HCEC 1CT (cell line): ENCODE results near the gene GPR137B.
A peak's percentile ranks its signal among the peaks of the same experiment; 100 is the strongest.

ENCODE experiments used
- DNase-seq: peaks from one replicate; pipeline ENCODE4 v3.0.0-alpha.2; 2017

Gene GPR137B, protein sequence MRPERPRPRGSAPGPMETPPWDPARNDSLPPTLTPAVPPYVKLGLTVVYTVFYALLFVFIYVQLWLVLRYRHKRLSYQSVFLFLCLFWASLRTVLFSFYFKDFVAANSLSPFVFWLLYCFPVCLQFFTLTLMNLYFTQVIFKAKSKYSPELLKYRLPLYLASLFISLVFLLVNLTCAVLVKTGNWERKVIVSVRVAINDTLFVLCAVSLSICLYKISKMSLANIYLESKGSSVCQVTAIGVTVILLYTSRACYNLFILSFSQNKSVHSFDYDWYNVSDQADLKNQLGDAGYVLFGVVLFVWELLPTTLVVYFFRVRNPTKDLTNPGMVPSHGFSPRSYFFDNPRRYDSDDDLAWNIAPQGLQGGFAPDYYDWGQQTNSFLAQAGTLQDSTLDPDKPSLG

DNA sequence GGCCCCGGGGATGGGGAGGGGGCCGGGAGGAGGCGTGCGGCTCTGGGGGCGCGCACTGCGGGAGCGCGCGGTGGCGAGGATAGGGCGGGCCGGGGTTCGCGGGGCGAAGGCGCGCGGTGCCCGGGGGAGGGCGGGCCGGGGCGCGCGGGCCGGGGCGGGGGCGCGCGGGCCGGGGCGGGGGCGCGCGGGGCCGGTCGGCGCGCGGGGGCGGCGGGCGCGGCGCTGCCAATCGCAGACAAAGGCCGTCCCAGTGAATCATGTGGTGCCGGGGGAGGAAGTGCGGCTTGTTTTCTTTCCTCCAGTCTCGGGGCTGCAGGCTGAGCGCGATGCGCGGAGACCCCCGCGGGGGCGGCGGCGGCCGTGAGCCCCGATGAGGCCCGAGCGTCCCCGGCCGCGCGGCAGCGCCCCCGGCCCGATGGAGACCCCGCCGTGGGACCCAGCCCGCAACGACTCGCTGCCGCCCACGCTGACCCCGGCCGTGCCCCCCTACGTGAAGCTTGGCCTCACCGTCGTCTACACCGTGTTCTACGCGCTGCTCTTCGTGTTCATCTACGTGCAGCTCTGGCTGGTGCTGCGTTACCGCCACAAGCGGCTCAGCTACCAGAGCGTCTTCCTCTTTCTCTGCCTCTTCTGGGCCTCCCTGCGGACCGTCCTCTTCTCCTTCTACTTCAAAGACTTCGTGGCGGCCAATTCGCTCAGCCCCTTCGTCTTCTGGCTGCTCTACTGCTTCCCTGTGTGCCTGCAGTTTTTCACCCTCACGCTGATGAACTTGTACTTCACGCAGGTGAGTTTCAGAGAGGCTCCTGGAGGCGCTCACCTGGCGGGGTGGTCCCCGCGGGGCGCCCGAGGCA, at the start of gene GPR137B:
TSS of gene GPR137B (plus strand) at position 287 of the 851 bp plus-strand sequence. CDS start at position 371, 84 bp downstream.
- peak; percentile 65 for DNase-seq

DNA sequence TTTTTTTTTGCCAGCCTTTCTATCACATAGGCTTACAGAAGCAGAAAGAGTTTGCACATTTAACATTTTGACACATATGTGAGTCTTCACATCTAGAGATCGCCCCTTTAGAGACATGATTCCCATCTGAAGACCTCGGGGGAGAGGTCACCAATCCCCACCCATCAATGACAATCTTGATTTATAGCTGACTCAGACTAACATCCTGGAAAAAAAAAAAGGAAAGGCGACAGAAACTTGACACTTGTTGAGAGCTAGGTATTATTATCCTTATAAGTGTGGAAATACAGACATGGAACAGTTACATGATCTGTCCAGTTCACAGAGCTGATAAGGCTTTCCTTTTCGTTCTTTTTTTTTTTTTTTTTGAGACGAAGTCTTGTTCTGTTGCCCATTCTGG, 49.4 kb upstream of the GPR137B start:
- no peak for DNase-seq

DNA sequence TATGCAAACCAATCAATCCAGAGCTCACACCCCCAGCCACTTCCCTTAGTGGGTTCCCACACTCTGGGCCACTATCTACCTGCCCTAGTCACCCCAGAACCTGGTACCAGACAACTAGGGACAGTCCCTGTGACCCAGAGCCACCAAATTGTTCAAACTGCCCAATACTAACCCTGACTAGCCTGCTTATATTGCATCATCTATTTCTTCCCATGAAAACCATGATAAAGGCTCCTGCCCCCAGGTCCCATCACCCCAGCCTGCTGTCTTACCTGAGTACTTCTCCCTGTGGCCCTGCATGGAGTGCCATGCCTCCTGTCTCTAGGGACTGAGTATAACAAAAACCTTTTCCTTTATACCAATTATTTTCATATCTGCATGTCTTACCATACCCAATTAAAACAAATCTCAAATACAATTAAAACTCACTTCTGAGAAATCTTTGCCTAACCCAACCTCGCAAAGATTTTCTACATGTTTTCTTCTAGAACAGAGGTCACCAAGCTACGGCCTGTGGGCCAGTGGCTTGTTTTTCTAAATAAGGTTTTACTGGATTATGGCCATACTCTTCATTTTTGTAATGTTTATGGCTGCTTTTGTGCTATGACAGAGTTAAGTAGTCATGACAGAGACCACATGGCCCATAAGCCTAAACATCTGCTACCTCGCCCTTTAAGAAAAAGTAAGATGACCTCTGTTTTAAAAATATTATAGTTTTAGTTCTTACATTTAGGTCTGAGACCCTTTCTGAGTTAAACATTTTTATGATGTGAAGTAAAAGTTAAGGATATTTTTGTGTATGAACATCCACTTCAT, 46.4 kb upstream of the GPR137B start:
- DNase-seq: no peak

DNA sequence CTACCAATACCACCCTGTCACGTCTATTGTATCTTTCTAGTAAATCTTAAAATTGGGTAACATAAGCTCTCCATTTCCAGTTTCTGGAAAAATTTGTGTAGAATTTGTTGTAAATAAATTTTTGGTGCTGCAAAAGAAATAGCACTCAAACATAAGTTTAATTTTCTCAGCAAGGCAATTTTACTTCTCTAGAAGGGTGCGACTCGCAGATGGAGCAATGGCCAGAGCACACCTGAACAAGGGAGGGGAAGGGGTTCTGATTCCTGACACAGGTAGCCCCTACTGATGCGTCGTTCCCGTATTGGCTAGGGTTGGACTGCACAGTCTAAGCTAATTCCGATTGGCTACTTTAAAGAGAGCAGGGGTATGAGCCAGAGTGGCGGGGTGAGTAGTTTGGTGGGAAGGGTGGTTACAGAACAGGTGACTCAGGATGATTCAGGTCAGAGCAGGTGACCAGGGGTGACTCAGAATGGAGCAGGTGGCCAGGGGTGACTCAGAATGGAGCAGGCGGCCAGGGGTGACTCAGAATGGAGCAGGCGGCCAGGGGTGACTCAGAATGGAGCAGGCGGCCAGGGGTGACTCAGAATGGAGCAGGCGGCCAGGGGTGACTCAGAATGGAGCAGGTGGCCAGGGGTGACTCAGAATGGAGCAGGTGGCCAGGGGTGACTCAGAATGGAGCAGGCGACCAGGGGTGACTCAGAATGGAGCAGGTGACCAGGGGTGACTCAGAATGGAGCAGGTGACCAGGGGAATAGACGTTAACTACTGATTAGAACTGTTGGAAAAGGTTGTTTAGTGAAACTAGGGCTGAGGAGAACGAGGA, 45.5 kb upstream of the GPR137B start:
- DNase-seq: peak; percentile 7

DNA sequence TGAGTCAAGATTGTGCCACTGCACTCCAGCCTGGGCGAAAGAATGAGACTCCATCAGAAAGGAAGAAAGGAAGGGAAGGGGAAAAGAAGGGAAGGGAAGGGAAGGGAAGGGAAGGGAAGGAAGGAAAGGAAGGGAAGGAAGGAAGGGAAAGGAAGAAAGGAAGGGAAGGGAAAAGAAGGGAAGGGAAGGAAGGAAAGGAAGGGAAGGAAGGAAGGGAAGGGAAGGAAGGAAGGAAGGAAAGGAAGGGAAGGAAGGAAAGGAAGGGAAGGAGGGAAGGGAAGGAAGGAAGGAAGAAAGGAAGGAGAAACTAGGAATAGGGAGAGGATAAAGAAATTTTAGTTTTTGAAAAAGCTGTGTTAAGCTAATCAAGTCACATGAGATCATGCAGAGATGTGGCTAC, 44.1 kb upstream of the GPR137B start:
- DNase-seq: no peak

- no peak for DNase-seq
These were observed 42.9 kb upstream of the GPR137B start for GRCh38 chr1:236099355-236099974.

GRCh38 chr1:236100799-236101198, 41.5 kb upstream of the GPR137B start:
- no peak for DNase-seq

- DNase-seq: no peak
These were observed 40.8 kb upstream of the GPR137B start for GRCh38 chr1:236101233-236102200.

GRCh38 chr1:236102611-236103010, 39.7 kb upstream of the GPR137B start:
- no peak for DNase-seq

- no peak for DNase-seq
These were observed 39.3 kb upstream of the GPR137B start for GRCh38 chr1:236103059-236103458.

GRCh38 chr1:236103646-236104218, 38.6 kb upstream of the GPR137B start:
- DNase-seq: peak; percentile 23

DNA sequence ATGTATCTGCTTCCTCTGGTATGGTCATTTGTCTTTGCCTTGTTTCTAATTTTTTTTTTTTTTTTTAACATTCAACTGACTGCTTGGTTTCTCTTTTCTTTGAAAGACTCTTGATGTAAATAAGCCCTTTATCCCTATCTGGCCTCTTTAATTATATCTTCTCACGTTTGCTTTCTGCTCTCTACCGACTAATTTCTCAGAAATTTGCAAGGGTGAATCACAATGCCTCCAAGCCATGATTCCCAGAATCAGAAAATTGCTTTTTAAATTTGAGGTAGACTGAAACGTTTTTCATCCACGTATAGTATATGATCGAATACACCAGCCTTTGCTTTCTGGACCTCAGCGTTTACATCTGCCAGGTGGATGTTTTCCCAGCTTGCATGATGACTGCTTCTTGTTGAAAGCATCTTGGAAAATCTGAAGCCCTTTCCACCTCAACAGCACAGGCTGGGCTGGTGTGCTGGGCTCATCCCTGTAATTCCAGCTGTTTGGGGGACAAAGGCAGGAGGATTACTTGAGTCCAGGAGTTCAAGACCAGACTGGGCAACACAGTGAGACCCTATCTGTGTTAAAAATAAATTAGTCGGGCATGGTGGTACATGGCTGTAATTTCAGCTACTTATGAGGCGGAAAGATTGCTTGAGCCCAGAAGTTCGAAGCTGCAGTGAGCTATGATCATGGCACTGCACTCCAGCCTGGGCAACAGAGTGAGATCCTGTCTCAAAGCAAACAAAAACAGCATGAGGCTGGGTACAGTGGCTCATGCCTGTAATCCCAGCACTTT, 35.0 kb upstream of the GPR137B start:
- no peak for DNase-seq

DNA sequence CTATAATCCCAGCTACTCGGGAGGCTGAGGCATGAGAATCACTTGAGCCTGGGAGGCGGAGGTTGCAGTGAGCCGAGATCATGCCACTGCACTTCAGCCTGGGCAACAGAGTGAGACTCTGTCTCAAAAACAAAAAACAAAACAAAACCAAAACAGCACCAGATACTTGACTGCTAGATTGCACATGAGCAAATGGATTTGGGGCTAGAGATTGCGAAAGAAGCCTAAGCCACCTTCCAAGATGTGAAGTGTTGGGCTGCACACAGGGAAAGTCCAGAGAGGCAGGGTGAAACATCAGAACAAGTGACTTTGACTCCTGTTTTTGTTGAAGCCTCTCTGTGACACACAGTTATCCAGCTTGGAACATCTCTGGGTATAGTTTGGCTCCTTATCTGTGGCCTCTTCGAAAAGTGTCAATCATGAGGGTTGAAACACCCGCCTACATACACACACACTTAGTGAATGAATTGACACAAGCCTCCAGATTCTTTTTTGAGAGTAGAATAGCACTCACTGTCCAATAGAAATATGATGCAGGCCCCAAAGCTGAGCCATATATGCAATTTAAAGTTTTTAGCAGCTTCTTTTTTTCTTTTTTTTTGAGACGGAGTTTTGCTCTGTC, 34.2 kb upstream of the GPR137B start:
- no peak for DNase-seq

DNA sequence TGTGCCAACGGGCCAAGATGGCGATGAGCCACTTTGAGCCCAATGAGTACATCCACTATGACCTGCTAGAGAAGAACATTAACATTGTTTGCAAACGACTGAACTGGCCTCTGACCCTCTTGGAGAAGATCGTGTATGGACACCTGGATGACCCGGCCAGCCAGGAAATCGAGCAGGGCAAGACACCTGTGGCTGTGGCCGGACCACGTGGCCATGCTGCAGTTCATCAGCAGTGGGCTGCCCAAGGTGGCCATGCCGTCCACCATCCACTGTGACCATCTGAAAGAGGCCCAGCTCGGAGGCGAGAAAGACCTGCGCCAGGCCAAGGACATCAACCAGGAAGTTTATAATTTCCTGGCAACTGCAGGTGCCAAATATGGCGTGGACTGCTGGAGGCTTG, 32.2 kb upstream of the GPR137B start:
- no peak for DNase-seq

DNA sequence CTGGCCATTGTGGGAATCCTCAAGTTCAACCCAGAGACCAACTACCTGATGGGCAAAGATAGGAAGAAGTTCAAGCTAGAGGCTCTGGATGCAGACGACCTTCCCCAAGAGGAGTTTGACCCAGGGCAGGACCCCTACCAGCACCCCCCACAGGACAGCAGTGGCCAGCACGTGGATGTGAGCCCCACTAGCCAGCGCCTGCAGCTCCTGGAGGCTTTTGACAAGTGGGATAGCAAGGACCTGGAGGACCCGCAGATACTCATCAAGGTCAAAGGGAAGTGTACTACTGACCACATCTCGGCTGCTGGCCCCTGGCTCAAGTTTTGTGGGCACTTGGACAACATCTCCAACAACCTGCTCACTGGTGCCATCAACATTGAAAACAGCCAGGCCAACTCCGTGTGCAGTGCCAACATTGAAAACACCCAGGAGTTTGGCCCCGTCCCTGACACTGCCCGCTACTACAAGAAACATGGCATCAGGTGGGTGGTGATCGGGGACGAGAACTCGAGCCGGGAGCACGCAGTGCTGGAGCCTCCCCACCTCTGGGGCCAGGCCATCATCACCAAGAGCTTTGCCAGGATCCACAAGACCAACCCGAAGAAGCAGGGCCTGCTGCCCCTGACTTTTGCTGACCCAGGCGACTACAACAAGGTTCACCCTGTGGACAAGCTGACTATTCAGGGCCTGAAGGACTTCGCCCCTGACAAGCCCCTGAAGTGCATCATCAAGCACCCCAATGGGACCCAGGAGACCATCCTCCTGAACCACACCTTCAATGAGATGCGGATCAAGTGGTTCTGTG, 30.6 kb upstream of the GPR137B start:
- DNase-seq: no peak

DNA sequence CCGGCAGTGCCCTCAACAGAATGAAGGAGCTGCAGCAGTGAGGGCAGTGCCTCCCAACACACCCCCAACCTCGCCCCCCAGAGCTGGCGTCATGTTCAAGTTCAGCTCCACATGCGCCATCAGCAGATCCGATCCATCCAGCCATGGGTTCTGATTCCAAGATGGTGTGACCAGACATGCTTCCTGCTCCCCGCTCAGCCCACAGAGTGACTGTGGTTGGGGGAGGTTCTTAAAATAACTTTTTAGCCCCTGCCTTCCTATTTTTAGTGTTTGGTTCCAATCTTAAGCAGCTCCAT, 30.1 kb upstream of the GPR137B start:
- DNase-seq: no peak

DNA sequence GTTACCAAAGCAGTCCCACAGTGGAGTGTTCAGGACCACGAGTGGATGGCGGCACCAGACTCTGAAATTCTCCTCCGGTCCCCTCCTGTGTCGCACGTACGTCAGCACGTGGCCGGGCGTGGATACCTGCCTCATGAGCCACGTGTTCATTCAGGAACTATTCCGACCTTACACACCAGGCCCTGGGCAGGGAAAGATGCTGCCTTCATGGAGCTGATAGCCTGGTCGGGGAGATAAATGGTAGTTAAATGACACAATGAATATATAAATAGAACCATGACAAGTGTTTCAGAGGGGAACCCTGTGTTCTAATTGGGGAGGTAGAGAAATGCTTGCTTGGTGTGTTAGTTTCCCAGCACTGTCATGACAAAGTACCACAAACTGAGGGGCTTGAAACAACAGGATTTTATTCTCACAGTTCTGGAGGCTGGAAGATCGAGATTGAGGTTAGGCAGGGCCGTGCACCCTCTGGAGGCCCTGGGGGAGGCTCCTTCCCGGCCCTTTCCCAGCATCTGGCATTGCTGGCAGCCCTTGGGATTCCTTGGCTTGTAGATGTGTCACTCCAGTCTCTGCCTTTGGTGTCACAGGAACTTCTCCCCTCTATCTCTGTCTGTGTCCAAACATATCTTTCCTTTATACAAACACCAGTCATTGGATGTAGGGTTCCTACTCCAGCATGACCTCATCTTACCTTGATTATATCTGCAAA, 28.9 kb upstream of the GPR137B start:
- no peak for DNase-seq
